HG03039 (cell line): ENCODE results near the gene CCDC85C.

Source experiments
- ATAC-seq: cut with Tn5 transposase; IDR thresholded peaks from one replicate; pipeline ENCODE4 v1.9.1; 2021; ENCODE audit warnings: mild to moderate bottlenecking, moderate library complexity; ENCODE audit not compliant: unreplicated experiment

The CCDC85C gene

GRCh38 chr14:99524804-99525698 is 79.0 kb downstream of the CCDC85C start:
- ATAC-seq: no peak

GRCh38 chr14:99524091-99524661 is 79.8 kb downstream of the CCDC85C start:
- no peak for ATAC-seq

- no peak for ATAC-seq
Observed at GRCh38 chr14:99523704-99524055, 80.3 kb downstream of the CCDC85C start.

- no peak for ATAC-seq
Observed at GRCh38 chr14:99522934-99523703, 80.9 kb downstream of the CCDC85C start.

- no peak for ATAC-seq
Observed at GRCh38 chr14:99522457-99522891, 81.5 kb downstream of the CCDC85C start.

- ATAC-seq: no peak
Observed at GRCh38 chr14:99522025-99522401, 82.0 kb downstream of the CCDC85C start.

- no peak for ATAC-seq
Observed at GRCh38 chr14:99521176-99522024, 82.6 kb downstream of the CCDC85C start.

GRCh38 chr14:99520571-99521081 is 83.4 kb downstream of the CCDC85C start:
- no peak for ATAC-seq

- ATAC-seq: no peak
Observed at GRCh38 chr14:99519931-99520421, 84.0 kb downstream of the CCDC85C start.

- ATAC-seq: no peak
Observed at GRCh38 chr14:99519347-99519881, 84.6 kb downstream of the CCDC85C start.

GRCh38 chr14:99518441-99519346 is 85.3 kb downstream of the CCDC85C start:
- peak; percentile 56 for ATAC-seq

- ATAC-seq: no peak
Observed at GRCh38 chr14:99517643-99518381, 86.2 kb downstream of the CCDC85C start.

GRCh38 chr14:99516871-99517642 is 87.0 kb downstream of the CCDC85C start:
- ATAC-seq: no peak

- no peak for ATAC-seq
Observed at GRCh38 chr14:99516156-99516870, 87.7 kb downstream of the CCDC85C start.

- no peak for ATAC-seq
Observed at GRCh38 chr14:99515301-99516155, 88.5 kb downstream of the CCDC85C start.
